Measurements from ENCODE around the gene APOL6. TPM values are rescaled to one million over a fixed set of nuclear protein-coding genes. Genes with fewer than 3 reads are reported as not detected.
A peak's percentile ranks its signal among the peaks of the same experiment; 100 is the strongest.
"Not testable (repeated sequence)": the region's sequence is repeated elsewhere in the genome, so short reads cannot be mapped to it uniquely, and the experiment has no call there.

Gene APOL6
- total RNA-seq, 1 experiment from 2014 or later: 5.1 TPM

GRCh38 chr22:35666699-35667098 lies 18.5 kb downstream of the APOL6 start:
- DNase-seq (ENCODE audit: extremely low read depth, low read depth): not testable (repeated sequence)

- DNase-seq (ENCODE audit: extremely low read depth, low read depth): no peak
Measured at GRCh38 chr22:35674335-35674734, 26.1 kb downstream of the APOL6 start.

GRCh38 chr22:35676065-35676464 lies 27.8 kb downstream of the APOL6 start:
- not testable (repeated sequence) for DNase-seq (ENCODE audit: extremely low read depth, low read depth)

GRCh38 chr22:35677460-35678187 lies 29.4 kb downstream of the APOL6 start:
- DNase-seq (ENCODE audit: extremely low read depth, low read depth): no peak

- no peak for DNase-seq (ENCODE audit: extremely low read depth, low read depth)
Measured at GRCh38 chr22:35678836-35679235, 30.6 kb downstream of the APOL6 start.

- not testable (repeated sequence) for DNase-seq (ENCODE audit: extremely low read depth, low read depth)
Measured at GRCh38 chr22:35679492-35679891, 31.2 kb downstream of the APOL6 start.

- no peak for DNase-seq (ENCODE audit: extremely low read depth, low read depth)
Measured at GRCh38 chr22:35681454-35682052, 33.3 kb downstream of the APOL6 start.

- no peak for DNase-seq (ENCODE audit: extremely low read depth, low read depth)
Measured at GRCh38 chr22:35683560-35683959, 35.3 kb downstream of the APOL6 start.

GRCh38 chr22:35684270-35684700 lies 36.0 kb downstream of the APOL6 start:
- DNase-seq (ENCODE audit: extremely low read depth, low read depth): peak; percentile 0

GRCh38 chr22:35684732-35685131 lies 36.5 kb downstream of the APOL6 start:
- no peak for DNase-seq (ENCODE audit: extremely low read depth, low read depth)

GRCh38 chr22:35685731-35686130 lies 37.5 kb downstream of the APOL6 start:
- no peak for DNase-seq (ENCODE audit: extremely low read depth, low read depth)

- DNase-seq (ENCODE audit: extremely low read depth, low read depth): no peak
Measured at GRCh38 chr22:35686298-35686697, 38.1 kb downstream of the APOL6 start.

- no peak for DNase-seq (ENCODE audit: extremely low read depth, low read depth)
Measured at GRCh38 chr22:35687461-35687860, 39.2 kb downstream of the APOL6 start.

GRCh38 chr22:35688913-35689675 lies 40.8 kb downstream of the APOL6 start:
- no peak for DNase-seq (ENCODE audit: extremely low read depth, low read depth)

GRCh38 chr22:35690001-35690400 lies 41.8 kb downstream of the APOL6 start:
- no peak for DNase-seq (ENCODE audit: extremely low read depth, low read depth)

- no peak for DNase-seq (ENCODE audit: extremely low read depth, low read depth)
Measured at GRCh38 chr22:35695202-35695601, 47.0 kb downstream of the APOL6 start.

- DNase-seq (ENCODE audit: extremely low read depth, low read depth): no peak
Measured at GRCh38 chr22:35697142-35697541, 48.9 kb downstream of the APOL6 start.

GRCh38 chr22:35699852-35700251 lies 51.6 kb downstream of the APOL6 start:
- DNase-seq (ENCODE audit: extremely low read depth, low read depth): not testable (repeated sequence)

- no peak for DNase-seq (ENCODE audit: extremely low read depth, low read depth)
Measured at GRCh38 chr22:35703861-35704584, 55.8 kb downstream of the APOL6 start.

- DNase-seq (ENCODE audit: extremely low read depth, low read depth): no peak
Measured at GRCh38 chr22:35705141-35705540, 56.9 kb downstream of the APOL6 start.

- DNase-seq (ENCODE audit: extremely low read depth, low read depth): no peak
Measured at GRCh38 chr22:35708453-35708852, 60.2 kb downstream of the APOL6 start.

Measured in NCI-H460 (cell line).